Lung (tissue), 12 donors: Measurements from ENCODE around the gene OCEL1. TPM values are rescaled to one million over a fixed set of nuclear protein-coding genes. Genes with fewer than 3 reads are reported as not detected.

Source experiments
- ATAC-seq: fragments of 200-7000 bp; cut with Tn5 transposase; one replicate; pipeline ENCODE4 v1.9.1; 2020; ENCODE audit warnings: moderate number of reproducible peaks; ENCODE audit not compliant: insufficient read depth, low FRiP score
- DNase-seq, 3 donors: peaks; one replicate each; pipeline ENCODE4 v3.0.0-alpha.2; 2013 to 2017
- H3K27ac ChIP-seq, 2 donors: one replicate each; pipeline ENCODE4 v1.5.1; 2013; ENCODE audit warnings: mild to moderate bottlenecking in 2 of 2, moderate library complexity in 2 of 2, control low read depth in 1 of 2, inconsistent platforms in 1 of 2, low read depth in 1 of 2, low read length in 1 of 2
- H3K27me3 ChIP-seq, 3 donors: one replicate each; pipeline ENCODE4 v1.5.1; 2013; ENCODE audit warnings: low read length in 2 of 3; ENCODE audit not compliant: control insufficient read depth in 3 of 3, insufficient read depth in 3 of 3
- H3K36me3 ChIP-seq, 4 donors: one replicate each; pipeline ENCODE4 v1.5.1; 2013; ENCODE audit warnings: low read length in 4 of 4, mild to moderate bottlenecking in 1 of 4, moderate library complexity in 1 of 4; ENCODE audit not compliant: control insufficient read depth in 4 of 4, insufficient read depth in 4 of 4
- H3K4me1 ChIP-seq, 5 donors: one replicate each; pipeline ENCODE4 v1.5.1; 2013; ENCODE audit warnings: low read length in 5 of 5, mild to moderate bottlenecking in 2 of 5, moderate library complexity in 1 of 5; ENCODE audit not compliant: control insufficient read depth in 5 of 5, insufficient read depth in 5 of 5
- H3K4me3 ChIP-seq: one replicate; pipeline ENCODE4 v1.5.1; 2013; ENCODE audit warnings: mild to moderate bottlenecking, control low read depth, moderate library complexity
- H3K9ac ChIP-seq, 2 donors: one replicate each; pipeline ENCODE4 v1.5.1; 2013; ENCODE audit warnings: low read length in 2 of 2, control low read depth in 1 of 2; ENCODE audit not compliant: insufficient read depth in 1 of 2
- H3K9me3 ChIP-seq, 4 donors: one replicate each; pipeline ENCODE4 v1.5.1; 2013; ENCODE audit warnings: low read length in 3 of 4, mild to moderate bottlenecking in 1 of 4, moderate library complexity in 1 of 4; ENCODE audit not compliant: control insufficient read depth in 4 of 4, insufficient read depth in 3 of 4
- CTCF ChIP-seq: IDR thresholded peaks from 2 replicates; pipeline ENCODE4 v1.5.1; 2012; ENCODE audit warnings: mild to moderate bottlenecking; ENCODE audit errors: control extremely low read depth, extremely low read depth
- WGBS, 2 donors: extraction: QIAGEN DNeasy Blood & Tissue Kit; methylation state at CpG; one replicate each; pipeline ENCODE4 v1.1.7; 2013; 5-methylcytosine and 5-hydroxymethylcytosine counted together
- polyA plus RNA-seq, 2 donors: library from polyadenylated mRNA; stranded (reverse); fragments of 200-250 nt; gene quantifications; one replicate each; pipeline ENCODE4 v1.2.1, GENCODE V29; 2013
- total RNA-seq, 2 donors: library from RNA; depleted of rRNA in 1 of 2; stranded (reverse); fragments of >200 nt in 1 of 2; gene quantifications; one replicate each; pipeline ENCODE4 v1.2.1, GENCODE V29; 2014 to 2021
- donor health status: control.
- donor health status: control.
- donor health status: Bipolar disorder and iron deficiency.
- donor health status: healthy.
- donor health status: DM: yes; HTN: yes; CAD: no.

Gene OCEL1
- total and polyA plus RNA-seq, 4 donors, result 9.1 to 39.5 (median 25.3) TPM

- no peak for DNase-seq
- H3K36me3 ChIP-seq, result peaks cover 0 to 2% (median 0%) of the 10 kb centered on the region in 4 donors
- H3K4me3 ChIP-seq, result no peak overlapping the region
- 74 to 82% methylated on average over 21 of the region's 21 CpGs for WGBS, 2 donors
- peak overlapping the region in 1 of 2 donors; percentile 11 for H3K9ac ChIP-seq
- no peak for ATAC-seq
- no peak overlapping the region for H3K27ac ChIP-seq
- H3K9me3 ChIP-seq, result no peaks in the 10 kb centered on the region
- peaks cover 0 to 18% (median 9%) of the 10 kb centered on the region in 5 donors for H3K4me1 ChIP-seq
- H3K27me3 ChIP-seq, result no peaks in the 10 kb centered on the region
- no peak for TF ChIP-seq CTCF
These were observed 22.2 kb downstream of the OCEL1 start for GRCh38 chr19:17248011-17248776.

- ATAC-seq, result no peak
- DNase-seq, result no peak
- Histone ChIP-seq H3K27ac (peak overlapping the region in 1 of 2 donors; percentile 45), H3K9me3 (no peaks in the 10 kb centered on the region), H3K27me3 (no peaks in the 10 kb centered on the region), H3K4me1 (peaks cover 0 to 15% (median 9%) of the 10 kb centered on the region in 5 donors), H3K36me3 (peaks cover 0 to 2% (median 0%) of the 10 kb centered on the region in 4 donors), H3K4me3 (no peak overlapping the region), H3K9ac (no peak overlapping the region)
- TF ChIP-seq CTCF, result no peak
- WGBS, 2 donors, result 84 to 95% methylated on average over 12 to 15 of the region's 15 CpGs
These were observed 24.0 kb downstream of the OCEL1 start for GRCh38 chr19:17249887-17250548.

GRCh38 chr19:17254636-17255035 is 28.6 kb downstream of the OCEL1 start:
- H3K27ac ChIP-seq, result peak overlapping the region in 1 of 2 donors; percentile 46
- H3K4me3 ChIP-seq, result no peak overlapping the region
- no peak for TF ChIP-seq CTCF
- peaks cover 0 to 5% (median 0%) of the 10 kb centered on the region in 4 donors for H3K9me3 ChIP-seq
- 75 to 82% methylated on average over 10 of the region's 10 CpGs for WGBS, 2 donors
- H3K36me3 ChIP-seq, result peaks cover 0 to 9% (median 0%) of the 10 kb centered on the region in 4 donors
- H3K27me3 ChIP-seq, result no peaks in the 10 kb centered on the region
- peaks cover 0 to 4% (median 0%) of the 10 kb centered on the region in 5 donors for H3K4me1 ChIP-seq
- no peak overlapping the region for H3K9ac ChIP-seq
- ATAC-seq (no peak), DNase-seq (no peak)
